Mesodermal cell (in vitro differentiated cells): Measurements from ENCODE around the gene IL2RG.

ENCODE experiments used
- H3K27ac ChIP-seq: 2 replicates; pipeline ENCODE4 v1.7.0; 2013; ENCODE audit warnings: mild to moderate bottlenecking, low read depth, low read length, moderate library complexity; ENCODE audit not compliant: severe bottlenecking
- H3K36me3 ChIP-seq: 2 replicates; pipeline ENCODE4 v1.7.1; 2013; ENCODE audit warnings: mild to moderate bottlenecking, low read length, moderate library complexity; ENCODE audit not compliant: control insufficient read depth, insufficient read depth
- H3K4me1 ChIP-seq: one replicate; pipeline ENCODE4 v1.7.1; 2013; ENCODE audit warnings: mild to moderate bottlenecking, low read length; ENCODE audit not compliant: insufficient read depth, control insufficient read depth, poor library complexity, severe bottlenecking
- H3K4me3 ChIP-seq: 2 replicates; pipeline ENCODE4 v1.7.0; 2013; ENCODE audit warnings: low read length, control low read depth, mild to moderate bottlenecking; ENCODE audit not compliant: insufficient read depth, poor library complexity, severe bottlenecking; ENCODE audit errors: extremely low read depth
- H3K9me3 ChIP-seq: 2 replicates; pipeline ENCODE4 v1.7.1; 2013; ENCODE audit warnings: mild to moderate bottlenecking, low read length, moderate library complexity; ENCODE audit not compliant: control insufficient read depth
- WGBS, 2 experiments: methylation state at CpG; one replicate each; pipeline ENCODE4 v1.1.5; 2013; ENCODE audit warnings: missing lambda C conversion rate in 2 of 2; ENCODE audit not compliant: insufficient coverage in 2 of 2; 5-methylcytosine and 5-hydroxymethylcytosine counted together

The IL2RG gene

GRCh38 chrX:71068044-71068918 lies 43.1 kb downstream of the IL2RG start, which contains the start of gene SNX12:
SNX12 (minus strand) TSS chrX:71068334; CDS start chrX:71068306, 28 bp downstream.
- Histone ChIP-seq H3K36me3 (peaks cover 4% of the 10 kb centered on the region), H3K27ac (peak within 1 kb of the TSS; percentile 82), H3K9me3 (no peaks in the 10 kb centered on the region), H3K4me1 (no peaks in the 10 kb centered on the region), H3K4me3 (peak within 1 kb of the TSS; percentile 60)
- WGBS, 2 experiments = 0% methylated on average over 14 to 17 of the region's 73 CpGs

GRCh38 chrX:71067712-71068043 lies 43.7 kb downstream of the IL2RG start:
- H3K4me3 ChIP-seq = peak overlapping the region; percentile 60
- WGBS, 2 experiments = 0% methylated on average over 1 to 7 of the region's 10 CpGs
- H3K9me3 ChIP-seq = no peaks in the 10 kb centered on the region

GRCh38 chrX:71067089-71067488 lies 44.3 kb downstream of the IL2RG start:
- no peak overlapping the region for H3K27ac ChIP-seq
- peaks cover 4% of the 10 kb centered on the region for H3K36me3 ChIP-seq
- no peaks in the 10 kb centered on the region for H3K4me1 ChIP-seq
- 0 to 14% methylated on average over 1 of the region's 2 CpGs for WGBS, 2 experiments
- no peaks in the 10 kb centered on the region for H3K9me3 ChIP-seq
- peak overlapping the region; percentile 60 for H3K4me3 ChIP-seq

More at GRCh38 chrX:71067712-71068043, 43.7 kb downstream of the IL2RG start:
- peak overlapping the region; percentile 82 for H3K27ac ChIP-seq
- no peaks in the 10 kb centered on the region for H3K4me1 ChIP-seq
- peaks cover 4% of the 10 kb centered on the region for H3K36me3 ChIP-seq

GRCh38 chrX:71060127-71060526 lies 51.2 kb downstream of the IL2RG start:
- Histone ChIP-seq H3K4me3 (no peak overlapping the region), H3K27ac (no peak overlapping the region), H3K4me1 (no peaks in the 10 kb centered on the region)

GRCh38 chrX:71057848-71058530 lies 53.4 kb downstream of the IL2RG start:
- Histone ChIP-seq H3K4me3 (no peak overlapping the region), H3K36me3 (peaks cover 45% of the 10 kb centered on the region), H3K4me1 (no peaks in the 10 kb centered on the region), H3K9me3 (no peaks in the 10 kb centered on the region), H3K27ac (no peak overlapping the region)
- WGBS, 2 experiments = no CpG with 5 or more reads among the region's 3 CpGs

More at GRCh38 chrX:71060127-71060526, 51.2 kb downstream of the IL2RG start:
- Histone ChIP-seq H3K9me3 (no peaks in the 10 kb centered on the region), H3K36me3 (peaks cover 45% of the 10 kb centered on the region)
